Measurements from ENCODE around the gene GNB2.

GNB2 gene

GRCh38 chr7:100687751-100688300 lies 14.3 kb downstream of the GNB2 start:
- Histone ChIP-seq H3K4me1 (ENCODE audit: control insufficient read depth, insufficient read depth, low read length) (peaks cover 17% of the 10 kb centered on the region), H3K27me3 (ENCODE audit: control insufficient read depth, insufficient read depth, low read length, poor library complexity, severe bottlenecking) (no peaks in the 10 kb centered on the region), H3K36me3 (ENCODE audit: control insufficient read depth, insufficient read depth, low read length) (peaks cover 42% of the 10 kb centered on the region), H3K9me3 (ENCODE audit: control insufficient read depth, low read length) (no peaks in the 10 kb centered on the region), H3K4me3 (ENCODE audit: insufficient read depth, low read depth, low read length) (no peak overlapping the region), H3K27ac (ENCODE audit: insufficient read depth, low read depth, low read length, poor library complexity, severe bottlenecking) (no peak overlapping the region)
- 95 to 96% methylated on average over 25 of the region's 25 CpGs for WGBS, 2 experiments

- Histone ChIP-seq H3K9me3 (ENCODE audit: control insufficient read depth, low read length) (no peaks in the 10 kb centered on the region), H3K27me3 (ENCODE audit: control insufficient read depth, insufficient read depth, low read length, poor library complexity, severe bottlenecking) (no peaks in the 10 kb centered on the region), H3K4me3 (ENCODE audit: insufficient read depth, low read depth, low read length) (no peak overlapping the region), H3K36me3 (ENCODE audit: control insufficient read depth, insufficient read depth, low read length) (peaks cover 38% of the 10 kb centered on the region), H3K4me1 (ENCODE audit: control insufficient read depth, insufficient read depth, low read length) (peaks cover 18% of the 10 kb centered on the region), H3K27ac (ENCODE audit: insufficient read depth, low read depth, low read length, poor library complexity, severe bottlenecking) (no peak overlapping the region)
- WGBS, 2 experiments = 94 to 95% methylated on average over 16 of the region's 16 CpGs
Measured at GRCh38 chr7:100688326-100688860, 14.9 kb downstream of the GNB2 start.

- Histone ChIP-seq H3K27me3 (ENCODE audit: control insufficient read depth, insufficient read depth, low read length, poor library complexity, severe bottlenecking) (no peaks in the 10 kb centered on the region), H3K36me3 (ENCODE audit: control insufficient read depth, insufficient read depth, low read length) (peaks cover 33% of the 10 kb centered on the region), H3K4me1 (ENCODE audit: control insufficient read depth, insufficient read depth, low read length) (peaks cover 18% of the 10 kb centered on the region), H3K4me3 (ENCODE audit: insufficient read depth, low read depth, low read length) (no peak overlapping the region), H3K9me3 (ENCODE audit: control insufficient read depth, low read length) (no peaks in the 10 kb centered on the region), H3K27ac (ENCODE audit: insufficient read depth, low read depth, low read length, poor library complexity, severe bottlenecking) (no peak overlapping the region)
- 92 to 93% methylated on average over 18 of the region's 18 CpGs for WGBS, 2 experiments
Measured at GRCh38 chr7:100689230-100690135, 15.9 kb downstream of the GNB2 start.

- peak overlapping the region; percentile 92 for H3K4me3 ChIP-seq (ENCODE audit: insufficient read depth, low read depth, low read length)
- peaks cover 15% of the 10 kb centered on the region for H3K36me3 ChIP-seq (ENCODE audit: control insufficient read depth, insufficient read depth, low read length)
- H3K27ac ChIP-seq (ENCODE audit: insufficient read depth, low read depth, low read length, poor library complexity, severe bottlenecking) = peak overlapping the region; percentile 38
- no peaks in the 10 kb centered on the region for H3K9me3 ChIP-seq (ENCODE audit: control insufficient read depth, low read length)
- peaks cover 18% of the 10 kb centered on the region for H3K4me1 ChIP-seq (ENCODE audit: control insufficient read depth, insufficient read depth, low read length)
- WGBS, 2 experiments = 18 to 19% methylated on average over 28 of the region's 28 CpGs
- peaks cover 15% of the 10 kb centered on the region for H3K27me3 ChIP-seq (ENCODE audit: control insufficient read depth, insufficient read depth, low read length, poor library complexity, severe bottlenecking)
Measured at GRCh38 chr7:100691676-100692577, 18.4 kb downstream of the GNB2 start.

- Histone ChIP-seq H3K4me3 (ENCODE audit: insufficient read depth, low read depth, low read length) (peak overlapping the region; percentile 92), H3K36me3 (ENCODE audit: control insufficient read depth, insufficient read depth, low read length) (peaks cover 8% of the 10 kb centered on the region), H3K4me1 (ENCODE audit: control insufficient read depth, insufficient read depth, low read length) (peaks cover 18% of the 10 kb centered on the region), H3K27ac (ENCODE audit: insufficient read depth, low read depth, low read length, poor library complexity, severe bottlenecking) (no peak overlapping the region), H3K9me3 (ENCODE audit: control insufficient read depth, low read length) (no peaks in the 10 kb centered on the region), H3K27me3 (ENCODE audit: control insufficient read depth, insufficient read depth, low read length, poor library complexity, severe bottlenecking) (peaks cover 15% of the 10 kb centered on the region)
- 58 to 62% methylated on average over 6 of the region's 6 CpGs for WGBS, 2 experiments
Measured at GRCh38 chr7:100692578-100692961, 19.0 kb downstream of the GNB2 start.

GRCh38 chr7:100693312-100694097 lies 20.0 kb downstream of the GNB2 start:
- Histone ChIP-seq H3K9me3 (ENCODE audit: control insufficient read depth, low read length) (no peaks in the 10 kb centered on the region), H3K4me1 (ENCODE audit: control insufficient read depth, insufficient read depth, low read length) (peaks cover 18% of the 10 kb centered on the region), H3K27ac (ENCODE audit: insufficient read depth, low read depth, low read length, poor library complexity, severe bottlenecking) (peak overlapping the region; percentile 71), H3K36me3 (ENCODE audit: control insufficient read depth, insufficient read depth, low read length) (peaks cover 4% of the 10 kb centered on the region), H3K4me3 (ENCODE audit: insufficient read depth, low read depth, low read length) (peak overlapping the region; percentile 92), H3K27me3 (ENCODE audit: control insufficient read depth, insufficient read depth, low read length, poor library complexity, severe bottlenecking) (peaks cover 15% of the 10 kb centered on the region)
- 0 to 1% methylated on average over 81 of the region's 81 CpGs for WGBS, 2 experiments

- H3K27ac ChIP-seq (ENCODE audit: insufficient read depth, low read depth, low read length, poor library complexity, severe bottlenecking) = peak within 1 kb of the TSS; percentile 71
Measured at GRCh38 chr7:100694098-100694745, 20.7 kb downstream of the GNB2 start, which contains the start of gene GIGYF1. TSS of gene GIGYF1 (minus strand) at chr7:100694250. CDS start at chr7:100688238, 6,012 bp downstream.

GRCh38 chr7:100696123-100696521 lies 22.6 kb downstream of the GNB2 start:
- Histone ChIP-seq H3K27ac (ENCODE audit: insufficient read depth, low read depth, low read length, poor library complexity, severe bottlenecking) (no peak overlapping the region), H3K9me3 (ENCODE audit: control insufficient read depth, low read length) (no peaks in the 10 kb centered on the region), H3K4me3 (ENCODE audit: insufficient read depth, low read depth, low read length) (no peak overlapping the region), H3K4me1 (ENCODE audit: control insufficient read depth, insufficient read depth, low read length) (peaks cover 15% of the 10 kb centered on the region), H3K36me3 (ENCODE audit: control insufficient read depth, insufficient read depth, low read length) (no peaks in the 10 kb centered on the region), H3K27me3 (ENCODE audit: control insufficient read depth, insufficient read depth, low read length, poor library complexity, severe bottlenecking) (peaks cover 15% of the 10 kb centered on the region)
- 90 to 92% methylated on average over 6 of the region's 6 CpGs for WGBS, 2 experiments

More at GRCh38 chr7:100694098-100694745, 20.7 kb downstream of the GNB2 start, which contains the start of gene GIGYF1:
- Histone ChIP-seq H3K9me3 (ENCODE audit: control insufficient read depth, low read length) (no peaks in the 10 kb centered on the region), H3K27me3 (ENCODE audit: control insufficient read depth, insufficient read depth, low read length, poor library complexity, severe bottlenecking) (peaks cover 15% of the 10 kb centered on the region), H3K4me3 (ENCODE audit: insufficient read depth, low read depth, low read length) (peak within 1 kb of the TSS; percentile 92), H3K4me1 (ENCODE audit: control insufficient read depth, insufficient read depth, low read length) (peaks cover 18% of the 10 kb centered on the region), H3K36me3 (ENCODE audit: control insufficient read depth, insufficient read depth, low read length) (peaks cover 1% of the 10 kb centered on the region)
- 1% methylated on average over 98 to 102 of the region's 102 CpGs for WGBS, 2 experiments

GRCh38 chr7:100699018-100699417 lies 25.5 kb downstream of the GNB2 start:
- WGBS, 2 experiments = 88 to 89% methylated on average over 6 of the region's 6 CpGs
- peaks cover 15% of the 10 kb centered on the region for H3K27me3 ChIP-seq (ENCODE audit: control insufficient read depth, insufficient read depth, low read length, poor library complexity, severe bottlenecking)
- H3K9me3 ChIP-seq (ENCODE audit: control insufficient read depth, low read length) = no peaks in the 10 kb centered on the region

More at GRCh38 chr7:100699018-100699417, 25.5 kb downstream of the GNB2 start:
- Histone ChIP-seq H3K36me3 (ENCODE audit: control insufficient read depth, insufficient read depth, low read length) (no peaks in the 10 kb centered on the region), H3K4me1 (ENCODE audit: control insufficient read depth, insufficient read depth, low read length) (no peaks in the 10 kb centered on the region), H3K27ac (ENCODE audit: insufficient read depth, low read depth, low read length, poor library complexity, severe bottlenecking) (no peak overlapping the region), H3K4me3 (ENCODE audit: insufficient read depth, low read depth, low read length) (no peak overlapping the region)
